HG03457 (cell line): ENCODE data around the gene KMT2C.
A peak's percentile ranks its signal among the peaks of the same experiment; 100 is the strongest.
"Not testable (repeated sequence)": the region's sequence is repeated elsewhere in the genome, so short reads cannot be mapped to it uniquely, and the experiment has no call there.

Experiments used
- ATAC-seq: cut with Tn5 transposase; IDR thresholded peaks from one replicate; pipeline ENCODE4 v1.9.1; 2021; ENCODE audit warnings: moderate number of reproducible peaks; ENCODE audit not compliant: unreplicated experiment

The KMT2C gene

DNA sequence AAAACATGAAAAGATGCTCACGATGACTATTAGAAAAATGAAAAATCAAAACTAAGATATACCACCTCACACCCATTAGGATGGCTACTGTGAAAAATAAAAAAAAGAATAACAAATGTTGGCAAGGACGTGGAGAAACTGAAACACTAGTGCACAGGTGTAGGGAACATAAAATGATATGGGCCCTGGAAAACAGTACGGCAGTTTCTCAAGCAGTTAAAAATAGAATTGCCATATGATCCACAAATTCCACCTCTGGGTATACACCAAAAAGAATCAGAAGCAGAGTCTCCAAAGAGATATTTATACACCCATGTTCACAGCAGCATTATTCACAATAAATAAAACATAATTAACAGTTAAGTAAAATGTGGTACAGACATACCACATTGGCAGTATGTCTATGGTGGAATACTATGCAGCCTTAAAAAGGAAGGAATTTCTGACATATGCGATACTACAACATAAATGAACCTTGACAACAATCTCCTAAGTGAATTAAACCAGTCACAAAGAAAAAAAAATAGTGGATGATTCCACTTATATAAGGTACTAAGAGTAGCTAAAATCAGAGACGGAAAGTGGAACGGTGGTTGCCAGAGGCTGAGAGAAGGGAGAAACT lies 69.7 kb downstream of the KMT2C start:
- ATAC-seq, result no peak

GRCh38 chr7:152363798-152364197 lies 72.0 kb downstream of the KMT2C start:
- no peak for ATAC-seq

DNA sequence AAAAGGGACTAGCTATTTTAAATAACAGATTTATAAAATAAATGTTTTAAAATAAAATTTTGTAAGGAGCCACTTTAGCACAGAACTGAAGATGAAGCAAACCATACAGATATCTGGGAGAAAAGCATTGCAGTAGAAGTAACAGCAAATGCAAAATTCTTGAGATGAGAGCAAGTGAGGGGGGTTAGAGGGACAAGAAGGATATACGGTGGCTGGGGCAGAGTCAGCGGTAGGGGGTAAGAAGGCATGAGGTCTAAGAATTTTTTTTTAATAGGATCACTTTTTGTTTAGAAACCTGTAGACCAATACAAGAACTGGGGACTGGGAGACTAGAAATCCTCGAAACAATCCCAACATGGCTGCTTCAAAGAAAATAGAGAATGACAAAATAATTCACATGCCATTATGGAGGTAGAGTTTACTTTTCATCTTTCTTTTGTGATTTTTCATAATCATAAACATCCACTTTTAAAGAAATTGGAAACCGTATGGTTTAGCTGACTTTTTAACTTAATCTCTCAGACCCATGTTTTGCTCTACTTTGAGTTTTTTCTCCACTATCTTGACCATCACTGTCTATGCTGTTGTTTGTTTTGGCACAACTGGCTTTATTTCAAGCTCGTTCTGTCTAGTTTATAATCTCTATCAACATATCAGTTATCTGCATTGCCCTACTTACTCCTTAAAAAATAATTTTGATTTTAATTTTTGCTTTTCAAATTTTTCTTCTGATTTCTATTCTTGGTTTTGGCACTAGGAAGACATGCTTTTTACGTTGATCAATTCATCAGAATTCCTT lies 73.5 kb downstream of the KMT2C start:
- no peak for ATAC-seq

- no peak for ATAC-seq
Measured at GRCh38 chr7:152355474-152356057, 80.2 kb downstream of the KMT2C start.

DNA sequence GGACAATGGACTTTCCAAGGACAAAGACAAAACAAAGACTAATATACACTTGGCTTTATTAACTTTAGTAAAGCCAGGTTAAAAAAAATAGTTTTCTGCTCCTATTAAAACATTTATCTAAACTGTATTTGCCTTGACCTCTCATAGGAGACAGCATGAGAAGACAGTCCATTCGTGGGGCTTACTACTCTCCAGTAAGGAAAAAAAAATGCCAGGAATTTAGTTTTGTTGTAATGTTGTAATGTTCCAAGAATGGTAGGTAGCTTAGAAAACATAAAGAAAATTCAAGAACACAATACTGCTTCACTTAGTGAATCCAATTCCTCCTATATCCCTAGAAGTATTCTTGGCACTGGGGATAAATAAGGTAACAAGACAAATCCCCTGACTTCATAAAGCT lies 81.7 kb downstream of the KMT2C start:
- ATAC-seq, result no peak

DNA sequence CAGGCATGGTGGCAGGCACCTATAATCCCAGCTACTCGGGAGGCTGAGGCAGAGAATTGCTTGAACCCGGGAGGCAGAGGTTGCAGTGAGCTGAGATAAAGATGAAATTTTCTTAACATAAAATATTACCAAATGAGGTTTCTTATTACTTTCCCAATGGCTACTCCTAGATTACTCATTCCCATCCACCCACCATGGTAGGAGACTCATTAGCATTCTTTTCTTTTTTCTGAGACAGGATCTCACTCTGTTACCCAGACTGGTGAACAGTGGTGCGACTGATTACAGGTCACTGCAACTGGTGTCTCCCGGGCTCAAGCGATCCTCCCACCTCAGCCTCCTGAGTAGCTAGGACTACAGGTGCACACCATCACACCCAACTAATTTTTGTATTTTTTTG lies 82.5 kb downstream of the KMT2C start:
- ATAC-seq, result not testable (repeated sequence)

DNA sequence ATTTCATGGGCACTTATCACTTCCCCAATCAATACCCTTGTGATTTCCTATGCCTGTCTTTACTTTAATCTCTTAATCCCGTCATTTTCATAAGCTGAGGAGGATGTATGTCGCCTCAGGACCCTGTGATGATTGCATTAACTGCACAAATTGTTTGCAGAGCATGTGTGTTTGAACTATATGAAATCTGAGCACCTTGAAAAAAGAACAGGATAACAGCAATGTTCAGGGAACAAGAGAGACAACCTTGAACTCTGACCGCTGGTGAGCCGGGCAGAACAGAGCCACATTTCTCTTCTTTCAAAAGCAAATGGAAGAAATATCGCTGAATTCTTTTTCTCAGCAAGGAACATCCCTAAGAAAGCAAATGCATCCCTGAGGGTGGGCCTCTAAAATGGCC lies 84.1 kb downstream of the KMT2C start:
- not testable (repeated sequence) for ATAC-seq

GRCh38 chr7:152351168-152351567 lies 84.6 kb downstream of the KMT2C start:
- ATAC-seq, result no peak

DNA sequence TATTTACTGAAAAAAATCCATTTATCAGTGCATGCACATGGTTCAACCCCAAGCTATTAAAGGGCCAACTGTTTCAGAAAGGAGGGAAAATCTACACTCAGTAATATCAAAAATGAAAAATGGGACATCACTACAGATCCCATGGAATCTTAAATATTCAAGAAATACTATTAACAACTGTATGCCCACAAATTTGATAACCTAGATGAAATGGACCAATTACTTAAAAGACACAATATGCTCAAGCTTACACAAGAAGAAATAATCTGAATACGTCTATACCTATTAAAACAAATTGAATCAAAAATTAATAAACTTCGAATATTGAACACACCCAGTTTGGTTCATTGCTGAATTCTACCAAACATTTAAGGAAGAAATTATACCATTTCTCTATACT lies 87.9 kb downstream of the KMT2C start:
- ATAC-seq, result no peak

GRCh38 chr7:152344253-152344652 lies 91.5 kb downstream of the KMT2C start:
- ATAC-seq, result no peak

GRCh38 chr7:152342796-152343195 lies 93.0 kb downstream of the KMT2C start:
- ATAC-seq, result no peak

GRCh38 chr7:152341914-152342236 lies 93.9 kb downstream of the KMT2C start:
- ATAC-seq, result no peak

- ATAC-seq, result peak; percentile 41
Measured at GRCh38 chr7:152341039-152341913, 94.5 kb downstream of the KMT2C start.

DNA sequence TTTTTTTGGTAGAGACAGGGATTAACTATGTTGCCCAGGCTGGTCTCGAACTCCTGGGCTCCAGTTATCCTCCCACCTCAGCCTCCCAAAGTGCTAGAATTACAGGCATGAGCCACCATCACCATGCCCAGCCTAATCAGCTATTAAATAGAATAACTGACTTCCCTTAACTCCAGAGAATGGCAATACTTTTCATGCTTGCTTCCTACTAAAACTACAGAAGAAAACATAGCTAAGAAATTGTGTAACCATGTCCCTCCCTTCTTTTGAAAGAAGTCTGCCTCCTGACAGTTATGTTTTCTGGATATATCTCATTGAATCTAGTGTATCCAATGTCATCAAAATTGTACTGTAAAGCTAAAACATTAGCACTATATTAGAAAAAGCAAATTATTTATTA lies 95.6 kb downstream of the KMT2C start:
- ATAC-seq, result no peak

DNA sequence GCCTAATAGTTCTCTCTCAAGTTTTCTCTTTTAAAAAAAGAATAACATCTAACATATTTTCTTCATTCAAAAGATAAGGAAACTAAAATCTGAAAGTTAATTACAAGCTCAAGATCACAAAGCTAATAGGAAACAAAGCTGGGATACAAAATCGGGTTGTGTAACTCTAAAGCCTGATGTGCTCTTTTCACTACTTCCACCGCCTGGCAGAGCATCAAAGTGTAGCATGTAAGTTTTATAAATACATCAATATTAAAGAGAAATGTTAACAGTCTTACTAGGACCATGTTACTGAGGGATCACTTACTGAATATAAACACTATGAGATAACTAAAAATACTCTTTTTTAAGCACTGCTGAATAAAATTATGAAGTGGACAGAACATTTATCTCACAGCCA lies 97.2 kb downstream of the KMT2C start:
- ATAC-seq, result no peak

- no peak for ATAC-seq
Measured at GRCh38 chr7:152336754-152337368, 98.9 kb downstream of the KMT2C start.

- no peak for ATAC-seq
Measured at GRCh38 chr7:152335900-152336571, 99.8 kb downstream of the KMT2C start.

DNA sequence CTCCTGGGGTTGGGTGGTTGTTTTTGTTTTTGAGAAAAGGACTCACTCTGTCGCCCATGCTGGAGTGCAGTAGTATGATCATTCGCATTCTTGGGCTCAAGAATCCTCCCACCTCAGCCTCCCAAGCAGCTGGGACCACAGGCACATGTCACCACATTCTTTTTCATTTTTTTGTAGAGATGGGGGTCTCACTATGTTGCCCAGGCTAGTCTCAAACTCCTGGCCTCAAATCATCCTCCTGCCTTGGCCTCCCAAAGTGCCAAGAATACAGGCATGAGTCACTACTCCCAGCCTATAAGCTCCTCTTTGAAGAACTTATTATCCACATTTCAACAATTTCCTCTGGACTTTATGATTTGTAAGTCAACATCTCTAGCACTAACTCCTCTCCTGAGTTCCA lies 102.7 kb downstream of the KMT2C start:
- ATAC-seq, result no peak

GRCh38 chr7:152330827-152331226 lies 105.0 kb downstream of the KMT2C start:
- ATAC-seq, result no peak

GRCh38 chr7:152329469-152329868 lies 106.3 kb downstream of the KMT2C start:
- ATAC-seq, result no peak
